ENCODE data around the gene SCGB1C2. TPM values are rescaled to one million over a fixed set of nuclear protein-coding genes. Genes with fewer than 3 reads are reported as not detected.

The SCGB1C2 gene
- total RNA-seq, 2 donors from 2014 or later = not detected

GRCh38 chr17:173166-173911, 36.0 kb downstream of the SCGB1C2 start:
- no peaks in the 10 kb centered on the region for H3K9me3 Mint-ChIP-seq
- H3K27ac Mint-ChIP-seq = no peak overlapping the region
- H3K4me3 Mint-ChIP-seq = no peak overlapping the region
- H3K36me3 Mint-ChIP-seq (ENCODE audit: low read depth) = no peaks in the 10 kb centered on the region
- H3K4me1 Mint-ChIP-seq = no peaks in the 10 kb centered on the region
- ATAC-seq (replicated peaks) = no peak
- peaks cover 9% of the 10 kb centered on the region for H3K27me3 Mint-ChIP-seq

- H3K27me3 Mint-ChIP-seq = peaks cover 9% of the 10 kb centered on the region
- no peaks in the 10 kb centered on the region for H3K9me3 Mint-ChIP-seq
- no peaks in the 10 kb centered on the region for H3K4me1 Mint-ChIP-seq
- no peak for ATAC-seq (replicated peaks)
- no peak overlapping the region for H3K4me3 Mint-ChIP-seq
- no peaks in the 10 kb centered on the region for H3K36me3 Mint-ChIP-seq (ENCODE audit: low read depth)
- no peak overlapping the region for H3K27ac Mint-ChIP-seq
Observed at GRCh38 chr17:177155-177554, 39.8 kb downstream of the SCGB1C2 start.

DNA sequence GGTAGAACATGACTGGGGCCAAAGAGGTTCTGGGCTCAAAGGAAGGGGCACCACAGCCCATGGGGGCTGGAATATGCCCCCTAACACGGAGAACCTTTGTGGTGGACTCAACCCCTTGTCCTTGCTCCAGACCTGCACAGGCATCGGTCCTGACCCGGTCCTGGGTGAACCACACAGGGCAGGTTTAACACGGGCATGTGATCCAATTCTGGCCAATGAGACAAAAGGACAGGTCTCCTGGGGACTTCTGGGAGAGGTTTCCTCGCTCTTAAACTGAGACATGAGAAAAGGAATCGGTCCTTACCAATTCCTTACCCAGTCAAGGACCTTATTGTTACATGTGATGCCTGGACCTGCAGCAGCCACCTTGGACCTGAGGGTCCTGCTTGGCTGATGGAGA, 40.4 kb downstream of the SCGB1C2 start:
- no peak overlapping the region for H3K27ac Mint-ChIP-seq
- no peaks in the 10 kb centered on the region for H3K36me3 Mint-ChIP-seq (ENCODE audit: low read depth)
- H3K4me1 Mint-ChIP-seq = no peaks in the 10 kb centered on the region
- no peak for ATAC-seq (replicated peaks)
- no peak overlapping the region for H3K4me3 Mint-ChIP-seq
- H3K27me3 Mint-ChIP-seq = peaks cover 11% of the 10 kb centered on the region
- H3K9me3 Mint-ChIP-seq = no peaks in the 10 kb centered on the region

DNA sequence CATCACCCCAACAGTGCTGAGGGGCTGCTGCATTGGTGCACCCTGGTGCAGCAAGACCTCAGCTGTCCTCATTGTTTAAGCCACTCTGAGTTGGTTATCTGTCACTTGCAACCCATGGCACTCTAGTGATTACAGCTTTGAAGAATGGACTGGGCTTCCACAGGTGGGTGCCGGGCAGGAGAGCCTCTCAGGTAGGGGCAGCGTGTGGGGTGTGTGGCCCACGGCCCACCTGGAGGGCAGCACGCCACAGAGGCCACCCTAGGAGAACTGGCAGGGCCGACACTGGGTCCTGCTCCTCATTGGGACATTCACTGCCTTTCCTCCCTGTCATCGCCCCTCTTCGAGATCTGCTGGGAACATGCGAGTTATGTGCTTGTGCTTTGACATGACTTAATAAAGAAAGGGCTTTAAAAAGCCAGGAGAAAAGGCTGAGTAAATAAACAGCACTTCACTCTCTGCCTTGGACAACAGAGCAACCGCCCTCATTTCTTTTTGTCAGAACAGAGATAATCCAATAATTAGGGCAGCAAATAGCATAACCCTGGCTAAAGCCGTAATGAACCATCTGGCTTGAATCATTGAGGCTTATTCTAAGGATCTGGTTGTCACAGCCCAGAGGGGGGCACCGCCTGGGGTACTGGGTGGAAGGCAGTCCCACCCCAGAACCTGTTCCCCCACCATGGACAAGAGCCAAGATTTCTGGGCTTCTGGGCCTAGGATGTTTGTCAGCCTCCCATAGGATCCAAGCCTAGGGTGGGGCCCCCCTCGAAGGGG, 41.1 kb downstream of the SCGB1C2 start:
- H3K4me3 Mint-ChIP-seq = no peak overlapping the region
- ATAC-seq (replicated peaks) = no peak
- H3K36me3 Mint-ChIP-seq (ENCODE audit: low read depth) = no peaks in the 10 kb centered on the region
- no peaks in the 10 kb centered on the region for H3K9me3 Mint-ChIP-seq
- H3K4me1 Mint-ChIP-seq = no peaks in the 10 kb centered on the region
- peaks cover 18% of the 10 kb centered on the region for H3K27me3 Mint-ChIP-seq
- no peak overlapping the region for H3K27ac Mint-ChIP-seq

DNA sequence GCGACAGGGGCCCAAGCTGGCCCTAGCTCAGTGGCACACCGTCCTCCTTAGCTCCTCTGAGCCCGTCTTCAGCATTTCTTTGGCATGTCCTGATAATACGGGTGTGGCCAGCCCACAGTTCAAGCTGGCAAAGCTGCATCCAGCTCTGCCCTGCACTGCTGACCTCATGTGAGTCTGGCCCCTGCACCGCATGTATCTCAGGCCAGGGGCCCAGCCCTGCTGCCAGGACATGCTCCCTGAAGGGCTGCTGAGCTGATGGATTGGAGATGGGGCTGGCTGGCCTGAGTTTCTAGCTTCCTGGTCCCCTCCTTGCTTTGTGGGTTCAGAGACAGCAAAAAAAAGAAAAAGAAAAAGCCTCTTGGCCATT, 41.7 kb downstream of the SCGB1C2 start:
- Mint-ChIP-seq H3K4me3 (no peak overlapping the region), H3K36me3 (ENCODE audit: low read depth) (no peaks in the 10 kb centered on the region), H3K27me3 (peaks cover 23% of the 10 kb centered on the region), H3K4me1 (no peaks in the 10 kb centered on the region), H3K9me3 (no peaks in the 10 kb centered on the region), H3K27ac (no peak overlapping the region)
- no peak for ATAC-seq (replicated peaks)

GRCh38 chr17:179781-180380, 42.5 kb downstream of the SCGB1C2 start:
- Mint-ChIP-seq H3K9me3 (no peaks in the 10 kb centered on the region), H3K4me3 (no peak overlapping the region), H3K4me1 (peaks cover 4% of the 10 kb centered on the region), H3K27ac (no peak overlapping the region), H3K36me3 (ENCODE audit: low read depth) (no peaks in the 10 kb centered on the region), H3K27me3 (peaks cover 28% of the 10 kb centered on the region)
- no peak for ATAC-seq (replicated peaks)

DNA sequence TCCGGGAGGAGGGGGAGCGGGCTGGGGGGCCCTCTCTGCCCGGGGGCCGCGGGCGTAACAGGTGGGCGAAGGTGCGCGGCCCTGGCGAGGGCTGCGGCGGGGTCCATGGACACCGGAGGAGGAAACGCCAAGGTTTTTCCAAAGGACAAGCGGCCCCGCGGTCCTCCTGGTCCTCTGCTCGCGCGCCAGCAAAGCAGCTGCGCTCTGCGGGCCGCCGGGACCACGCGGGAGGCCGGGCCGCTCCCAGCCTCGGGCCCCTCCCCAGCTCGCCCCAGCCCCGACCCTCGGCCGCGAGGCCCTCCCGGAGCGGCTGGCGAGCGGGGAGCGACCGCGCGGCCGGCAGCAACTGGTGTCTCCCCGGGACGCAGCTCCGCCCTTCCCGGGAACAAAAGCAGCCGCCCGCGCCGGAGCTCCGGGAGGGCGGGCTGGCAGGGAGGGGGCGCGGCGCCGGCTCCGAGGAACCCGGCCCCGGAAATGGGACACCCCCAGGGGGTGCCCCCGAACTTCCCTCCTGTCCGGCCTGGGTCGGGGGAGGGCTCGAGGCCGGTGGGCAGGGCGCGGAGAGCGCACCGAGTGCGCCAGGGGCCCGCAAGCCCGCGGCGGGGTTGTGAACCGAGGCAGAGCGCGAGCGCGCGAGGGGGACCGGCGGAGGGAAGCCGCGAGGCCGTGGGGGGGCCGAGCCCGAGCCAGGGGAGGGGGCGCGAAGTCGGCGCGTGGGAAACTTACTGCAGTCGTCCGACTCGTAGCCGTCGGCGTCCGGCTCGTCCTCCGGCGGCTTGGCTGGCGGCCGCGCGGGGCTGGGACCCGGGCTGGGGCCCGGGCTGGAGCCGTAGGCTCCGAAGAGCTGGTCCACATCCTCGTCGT, 43.2 kb downstream of the SCGB1C2 start:
- Mint-ChIP-seq H3K27me3 (peaks cover 28% of the 10 kb centered on the region), H3K27ac (no peak overlapping the region), H3K4me3 (no peak overlapping the region), H3K4me1 (peaks cover 12% of the 10 kb centered on the region), H3K9me3 (no peaks in the 10 kb centered on the region), H3K36me3 (ENCODE audit: low read depth) (no peaks in the 10 kb centered on the region)
- ATAC-seq (replicated peaks) = no peak

DNA sequence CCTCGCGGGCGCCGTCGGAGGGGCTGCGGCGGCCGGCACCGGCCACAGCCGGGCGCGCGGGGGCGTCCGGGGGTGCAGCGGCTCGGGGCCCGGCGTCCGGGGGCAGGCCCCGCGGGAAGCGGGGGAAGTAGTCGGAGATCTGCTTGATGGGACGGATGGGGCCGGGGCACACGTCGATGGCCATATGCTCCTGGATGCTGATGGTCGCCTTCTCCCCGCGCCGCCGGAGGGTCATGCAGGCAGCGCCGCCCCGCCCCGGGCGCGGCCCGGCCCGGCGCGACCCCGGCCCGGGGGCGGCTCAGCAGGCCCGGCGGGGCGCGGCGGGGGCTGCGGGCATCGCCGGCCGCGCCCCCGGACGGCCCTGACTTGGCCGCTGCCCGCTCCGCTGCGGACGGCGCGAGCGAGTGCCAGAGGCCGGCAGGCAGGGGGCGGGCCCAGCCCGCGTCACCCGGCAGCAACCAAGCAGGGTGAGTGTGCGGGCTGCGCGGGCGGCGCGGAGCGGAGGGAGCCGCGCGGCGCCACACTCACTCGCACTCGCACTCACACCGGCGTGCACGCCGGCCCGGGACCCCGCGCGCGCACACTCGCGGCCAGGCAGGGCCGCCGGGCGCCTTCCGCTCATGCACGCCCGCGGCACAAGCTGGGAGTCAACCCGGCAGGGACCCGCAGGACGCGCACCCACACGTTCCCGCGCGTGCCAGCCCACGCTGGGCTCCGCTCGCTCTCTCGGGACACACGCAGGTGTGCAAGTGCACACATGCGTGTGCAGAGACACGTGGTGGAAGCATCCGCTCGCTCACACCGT, 44.1 kb downstream of the SCGB1C2 start, which contains the start of gene DOC2B:
TSS of gene DOC2B (minus strand) at position 406 of the 805 bp plus-strand sequence. CDS start at position 235, 171 bp downstream.
- ATAC-seq (replicated peaks) = peak; percentile 83
- Mint-ChIP-seq H3K36me3 (ENCODE audit: low read depth) (no peaks in the 10 kb centered on the region), H3K9me3 (no peaks in the 10 kb centered on the region), H3K4me3 (peak within 1 kb of the TSS; percentile 35), H3K27ac (no peak within 1 kb of the TSS), H3K4me1 (peaks cover 20% of the 10 kb centered on the region), H3K27me3 (peaks cover 28% of the 10 kb centered on the region)

GRCh38 chr17:182050-182751, 44.8 kb downstream of the SCGB1C2 start:
- Mint-ChIP-seq H3K27me3 (peaks cover 28% of the 10 kb centered on the region), H3K9me3 (no peaks in the 10 kb centered on the region), H3K36me3 (ENCODE audit: low read depth) (no peaks in the 10 kb centered on the region), H3K4me1 (peaks cover 20% of the 10 kb centered on the region), H3K27ac (no peak overlapping the region), H3K4me3 (peak overlapping the region; percentile 35)
- no peak for ATAC-seq (replicated peaks)

DNA sequence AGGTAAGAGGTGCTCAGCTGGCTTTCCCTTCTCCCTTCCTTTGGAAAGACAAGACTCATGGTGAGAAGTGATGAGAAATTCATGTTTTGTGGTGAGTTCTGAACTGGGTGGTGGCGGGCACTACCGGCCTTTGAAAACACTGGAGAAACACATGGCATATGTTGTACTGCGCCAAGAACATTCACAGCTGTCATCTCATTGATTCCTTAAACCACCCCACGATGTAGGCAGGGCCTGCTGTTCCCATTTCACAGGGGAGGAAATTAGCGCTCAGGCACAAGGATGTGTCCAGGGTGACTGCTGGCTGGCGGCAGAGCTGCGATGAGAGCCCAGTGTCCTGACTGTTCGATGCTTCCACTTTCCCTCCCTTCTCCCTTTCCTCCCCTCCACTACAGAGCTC, 45.7 kb downstream of the SCGB1C2 start:
- Mint-ChIP-seq H3K9me3 (no peaks in the 10 kb centered on the region), H3K27me3 (peaks cover 27% of the 10 kb centered on the region), H3K4me3 (no peak overlapping the region), H3K4me1 (peaks cover 20% of the 10 kb centered on the region), H3K36me3 (ENCODE audit: low read depth) (no peaks in the 10 kb centered on the region), H3K27ac (no peak overlapping the region)
- no peak for ATAC-seq (replicated peaks)

DNA sequence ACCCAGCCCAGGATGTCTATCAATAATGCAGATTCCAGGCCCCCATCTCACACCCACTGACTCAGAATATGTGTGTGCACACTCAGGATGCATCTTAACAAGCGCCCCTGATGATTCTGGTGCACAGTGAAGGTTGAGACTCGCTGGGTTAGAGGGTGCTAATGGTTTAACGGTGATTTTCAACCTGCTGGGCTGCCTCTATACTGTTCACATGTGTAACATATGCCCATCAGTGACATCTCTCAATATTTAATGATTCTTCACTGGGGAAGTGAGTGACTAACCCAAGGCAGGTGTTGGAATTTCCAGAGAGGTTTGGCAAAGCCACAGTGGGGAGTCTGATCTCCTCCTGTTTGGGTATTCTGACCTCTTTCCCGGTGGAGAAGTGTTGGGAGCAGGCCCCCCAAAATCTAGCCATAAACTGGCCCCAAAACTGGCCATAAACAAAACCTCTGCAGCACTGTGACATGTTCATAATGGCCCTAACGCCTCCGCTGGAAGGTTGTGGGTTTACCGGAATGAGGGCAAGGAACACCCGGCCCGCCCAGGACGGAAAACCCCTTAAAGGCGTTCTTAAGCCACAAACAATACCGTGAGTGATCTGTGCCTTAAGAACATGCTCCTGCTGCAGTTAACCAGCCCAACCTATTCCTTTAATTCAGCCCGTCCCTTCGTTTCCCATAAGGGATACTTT, 48.2 kb downstream of the SCGB1C2 start:
- peaks cover 21% of the 10 kb centered on the region for H3K27me3 Mint-ChIP-seq
- no peaks in the 10 kb centered on the region for H3K9me3 Mint-ChIP-seq
- H3K27ac Mint-ChIP-seq = peak overlapping the region; percentile 32
- no peaks in the 10 kb centered on the region for H3K36me3 Mint-ChIP-seq (ENCODE audit: low read depth)
- peaks cover 26% of the 10 kb centered on the region for H3K4me1 Mint-ChIP-seq
- H3K4me3 Mint-ChIP-seq = peak overlapping the region; percentile 55
- ATAC-seq (replicated peaks) = peak; percentile 47

DNA sequence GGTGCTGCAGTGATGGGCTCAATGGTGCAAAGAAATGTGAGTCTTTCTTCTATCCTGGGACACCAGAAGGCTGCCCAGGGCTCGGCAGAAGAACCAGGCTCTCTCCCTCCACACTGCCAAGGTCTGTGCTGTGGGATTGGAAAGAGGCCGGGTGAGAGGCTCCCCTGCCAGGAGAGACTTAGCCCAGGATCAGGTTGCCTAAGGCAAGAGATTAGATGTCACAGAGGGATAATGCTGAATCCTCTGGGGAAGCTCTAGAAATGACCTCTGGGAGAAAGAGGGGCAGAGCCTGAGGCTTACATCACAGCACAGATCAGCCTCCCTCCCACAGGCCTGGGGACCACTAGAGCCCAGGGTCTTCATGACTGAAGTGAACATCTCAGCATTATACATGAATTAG, 49.8 kb downstream of the SCGB1C2 start:
- no peak for ATAC-seq (replicated peaks)
- H3K27ac Mint-ChIP-seq = no peak overlapping the region
- peaks cover 19% of the 10 kb centered on the region for H3K27me3 Mint-ChIP-seq
- no peaks in the 10 kb centered on the region for H3K36me3 Mint-ChIP-seq (ENCODE audit: low read depth)
- no peaks in the 10 kb centered on the region for H3K9me3 Mint-ChIP-seq
- H3K4me1 Mint-ChIP-seq = peaks cover 26% of the 10 kb centered on the region
- no peak overlapping the region for H3K4me3 Mint-ChIP-seq

Measured in activated T-helper 17 cell treated with anti-CD3 and anti-CD28 coated beads, Interleukin-2, amount 50 U/mL, for 72 hours (primary cell).